ENCODE data around the gene MYLK.
"Not testable (repeated sequence)": the region's sequence is repeated elsewhere in the genome, so short reads cannot be mapped to it uniquely, and the experiment has no call there.

The MYLK gene

GRCh38 chr3:123712077-123712860 lies 171.9 kb downstream of the MYLK start:
- Histone ChIP-seq H2AFZ (ENCODE audit: low read length) (no peak overlapping the region), H3K36me3 (ENCODE audit: insufficient read depth, low read length) (no peaks in the 10 kb centered on the region), H3K9me3 (ENCODE audit: insufficient read depth, low read depth, low read length) (no peaks in the 10 kb centered on the region), H4K20me1 (ENCODE audit: insufficient read depth, low read length, poor library complexity, severe bottlenecking) (no peaks in the 10 kb centered on the region), H3K9ac (ENCODE audit: low read depth, low read length, poor library complexity, severe bottlenecking) (no peak overlapping the region), H3K4me3 (ENCODE audit: low read length, poor library complexity, severe bottlenecking) (no peak overlapping the region), H3K27me3 (ENCODE audit: insufficient read depth, low read length, poor library complexity, severe bottlenecking) (no peaks in the 10 kb centered on the region), H3K4me1 (ENCODE audit: insufficient read depth, low read length, poor library complexity, severe bottlenecking) (no peaks in the 10 kb centered on the region), H3K9me2 (replicated peaks; ENCODE audit: low read depth, low read length) (no peaks in the 10 kb centered on the region), H3K4me2 (ENCODE audit: low read depth, low read length, poor library complexity, severe bottlenecking) (no peak overlapping the region), H3K79me2 (ENCODE audit: insufficient read depth, low read length) (no peaks in the 10 kb centered on the region), H3F3A (ENCODE audit: low read depth) (no peaks in the 10 kb centered on the region)
- no peak for TF ChIP-seq CTCF (conservative IDR thresholded peaks at IDR 0.05; ENCODE audit: low read length)
- no peak for TF ChIP-seq EZH2phosphoT487 (IDR thresholded peaks at IDR 0.05; ENCODE audit: borderline replicate concordance)

- Histone ChIP-seq H3K4me2 (ENCODE audit: low read depth, low read length, poor library complexity, severe bottlenecking) (no peak overlapping the region), H2AFZ (ENCODE audit: low read length) (no peak overlapping the region), H3K79me2 (ENCODE audit: insufficient read depth, low read length) (no peaks in the 10 kb centered on the region), H4K20me1 (ENCODE audit: insufficient read depth, low read length, poor library complexity, severe bottlenecking) (no peaks in the 10 kb centered on the region), H3F3A (ENCODE audit: low read depth) (no peaks in the 10 kb centered on the region), H3K9me3 (ENCODE audit: insufficient read depth, low read depth, low read length) (no peaks in the 10 kb centered on the region), H3K4me1 (ENCODE audit: insufficient read depth, low read length, poor library complexity, severe bottlenecking) (no peaks in the 10 kb centered on the region), H3K36me3 (ENCODE audit: insufficient read depth, low read length) (no peaks in the 10 kb centered on the region), H3K27me3 (ENCODE audit: insufficient read depth, low read length, poor library complexity, severe bottlenecking) (no peaks in the 10 kb centered on the region), H3K9ac (ENCODE audit: low read depth, low read length, poor library complexity, severe bottlenecking) (no peak overlapping the region), H3K9me2 (replicated peaks; ENCODE audit: low read depth, low read length) (no peaks in the 10 kb centered on the region), H3K4me3 (ENCODE audit: low read length, poor library complexity, severe bottlenecking) (no peak overlapping the region)
- TF ChIP-seq EZH2phosphoT487 (IDR thresholded peaks at IDR 0.05; ENCODE audit: borderline replicate concordance) = no peak
- TF ChIP-seq CTCF (conservative IDR thresholded peaks at IDR 0.05; ENCODE audit: low read length) = no peak
Observed at GRCh38 chr3:123711356-123711755, 172.8 kb downstream of the MYLK start.

GRCh38 chr3:123708531-123708930 lies 175.6 kb downstream of the MYLK start:
- Histone ChIP-seq H3K79me2 (ENCODE audit: insufficient read depth, low read length) (no peaks in the 10 kb centered on the region), H3K4me2 (ENCODE audit: low read depth, low read length, poor library complexity, severe bottlenecking) (no peak overlapping the region), H3K27me3 (ENCODE audit: insufficient read depth, low read length, poor library complexity, severe bottlenecking) (no peaks in the 10 kb centered on the region), H3K4me3 (ENCODE audit: low read length, poor library complexity, severe bottlenecking) (no peak overlapping the region), H3K9ac (ENCODE audit: low read depth, low read length, poor library complexity, severe bottlenecking) (no peak overlapping the region), H3K36me3 (ENCODE audit: insufficient read depth, low read length) (no peaks in the 10 kb centered on the region), H2AFZ (ENCODE audit: low read length) (no peak overlapping the region), H3K4me1 (ENCODE audit: insufficient read depth, low read length, poor library complexity, severe bottlenecking) (no peaks in the 10 kb centered on the region), H3K9me3 (ENCODE audit: insufficient read depth, low read depth, low read length) (no peaks in the 10 kb centered on the region), H4K20me1 (ENCODE audit: insufficient read depth, low read length, poor library complexity, severe bottlenecking) (no peaks in the 10 kb centered on the region), H3F3A (ENCODE audit: low read depth) (no peaks in the 10 kb centered on the region), H3K9me2 (replicated peaks; ENCODE audit: low read depth, low read length) (no peaks in the 10 kb centered on the region)
- TF ChIP-seq CTCF (conservative IDR thresholded peaks at IDR 0.05; ENCODE audit: low read length) = no peak
- TF ChIP-seq EZH2phosphoT487 (IDR thresholded peaks at IDR 0.05; ENCODE audit: borderline replicate concordance) = no peak

GRCh38 chr3:123707641-123708040 lies 176.5 kb downstream of the MYLK start:
- not testable (repeated sequence) for H3K4me1 ChIP-seq (ENCODE audit: insufficient read depth, low read length, poor library complexity, severe bottlenecking); H3K9ac ChIP-seq (ENCODE audit: low read depth, low read length, poor library complexity, severe bottlenecking); H3K4me2 ChIP-seq (ENCODE audit: low read depth, low read length, poor library complexity, severe bottlenecking); H3K9me2 ChIP-seq (replicated peaks; ENCODE audit: low read depth, low read length); H3K36me3 ChIP-seq (ENCODE audit: insufficient read depth, low read length); H3F3A ChIP-seq (ENCODE audit: low read depth); H3K9me3 ChIP-seq (ENCODE audit: insufficient read depth, low read depth, low read length); H3K4me3 ChIP-seq (ENCODE audit: low read length, poor library complexity, severe bottlenecking); H3K79me2 ChIP-seq (ENCODE audit: insufficient read depth, low read length); H4K20me1 ChIP-seq (ENCODE audit: insufficient read depth, low read length, poor library complexity, severe bottlenecking); H3K27me3 ChIP-seq (ENCODE audit: insufficient read depth, low read length, poor library complexity, severe bottlenecking); H2AFZ ChIP-seq (ENCODE audit: low read length)

Measured in Loucy (cell line).